ENCODE measurements around the gene FBRS. TPM values are rescaled to one million over a fixed set of nuclear protein-coding genes. Genes with fewer than 3 reads are reported as not detected.
"Not testable (repeated sequence)": the region's sequence is repeated elsewhere in the genome, so short reads cannot be mapped to it uniquely, and the experiment has no call there.

FBRS gene
- polyA plus RNA-seq (ENCODE audit: insufficient read length), result 57.7 TPM
- long read RNA-seq, donor 1, transcript FBRS-206 (2 exons, 2,782 nt), result major isoform, 8 of 85 reads
- long read RNA-seq, donor 1, partial matches to known transcripts, result 71 of 85 reads
- long read RNA-seq, donor 1, other reads (novel, unspliced or antisense), result 0 of 85 reads
- long read RNA-seq, donor 2, partial matches to known transcripts, result 0 of 7 reads
- long read RNA-seq, donor 2, other reads (novel, unspliced or antisense), result 0 of 7 reads
- long read RNA-seq, donor 3, partial matches to known transcripts, result 0 of 3 reads
- long read RNA-seq, donor 3, other reads (novel, unspliced or antisense), result 0 of 3 reads
- long read RNA-seq, donor 4, result 0 reads
- long read RNA-seq, donor 5, full-length matches to known transcripts, result 5 of 5 reads
- long read RNA-seq, donor 5, partial matches to known transcripts, result 0 of 5 reads
- long read RNA-seq, donor 5, other reads (novel, unspliced or antisense), result 0 of 5 reads
- long read RNA-seq, donor 6, transcript FBRS-206 (2 exons, 2,782 nt), result major isoform, 6 of 38 reads
- long read RNA-seq, donor 6, partial matches to known transcripts, result 29 of 38 reads
- long read RNA-seq, donor 6, other reads (novel, unspliced or antisense), result 0 of 38 reads
- long read RNA-seq, donor 7, partial matches to known transcripts, result 9 of 18 reads
- long read RNA-seq, donor 7, other reads (novel, unspliced or antisense), result 0 of 18 reads
- long read RNA-seq, donor 8, result 0 reads

- DNase-seq, result peak; percentile 100
Observed at GRCh38 chr16:30657866-30658730, at the start of gene FBRS. TSS of gene FBRS (plus strand) at chr16:30658431. CDS start at chr16:30659519, 1,088 bp downstream.

GRCh38 chr16:30609002-30609925 lies 49.0 kb upstream of the FBRS start:
- DNase-seq, result no peak

- peak; percentile 99 for DNase-seq
Observed at GRCh38 chr16:30609926-30610839, 48.0 kb upstream of the FBRS start, which contains the start of gene ZNF689. TSS of gene ZNF689 (minus strand) at chr16:30610389. CDS start at chr16:30610041, 348 bp downstream.

- DNase-seq, result no peak
Observed at GRCh38 chr16:30615358-30616091, 42.7 kb upstream of the FBRS start.

DNA sequence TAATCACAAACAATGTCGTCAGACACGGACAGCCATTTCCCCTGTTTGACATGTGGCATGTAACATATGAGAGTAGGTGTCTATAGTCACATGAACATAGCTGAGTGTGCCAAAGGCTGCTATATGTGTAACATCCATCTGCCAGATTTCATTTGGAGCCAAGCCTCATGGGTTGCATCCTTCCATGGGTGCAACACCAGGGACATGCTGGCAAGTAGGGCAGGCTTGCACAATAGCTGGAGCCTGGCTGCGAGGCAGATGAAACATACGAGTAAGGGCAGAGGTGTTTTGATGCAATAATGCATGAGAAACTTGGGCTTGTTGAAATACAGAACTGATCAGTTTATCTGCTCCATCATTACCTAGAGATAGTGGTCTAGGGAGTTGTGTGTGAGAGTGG lies 39.0 kb upstream of the FBRS start:
- no peak for DNase-seq

DNA sequence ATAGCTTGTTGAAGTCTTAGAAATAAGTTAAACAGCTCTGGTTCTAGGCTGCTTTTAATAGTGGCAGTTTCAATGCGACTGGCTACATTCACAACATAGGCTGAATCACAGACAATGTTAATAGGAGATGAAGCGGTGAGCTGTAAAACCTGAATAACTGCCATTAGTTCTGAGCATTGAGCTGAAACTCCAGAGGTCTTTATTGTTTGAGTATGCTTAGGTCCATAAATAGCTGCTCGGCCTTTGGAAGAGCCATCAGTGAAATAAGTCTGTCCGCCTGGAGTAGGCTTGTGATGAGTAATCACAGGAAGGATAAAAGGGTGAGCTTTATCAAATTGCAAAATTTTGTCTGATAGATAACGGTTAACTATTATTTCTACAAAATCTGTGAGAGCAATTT lies 38.6 kb upstream of the FBRS start:
- DNase-seq, result no peak

DNA sequence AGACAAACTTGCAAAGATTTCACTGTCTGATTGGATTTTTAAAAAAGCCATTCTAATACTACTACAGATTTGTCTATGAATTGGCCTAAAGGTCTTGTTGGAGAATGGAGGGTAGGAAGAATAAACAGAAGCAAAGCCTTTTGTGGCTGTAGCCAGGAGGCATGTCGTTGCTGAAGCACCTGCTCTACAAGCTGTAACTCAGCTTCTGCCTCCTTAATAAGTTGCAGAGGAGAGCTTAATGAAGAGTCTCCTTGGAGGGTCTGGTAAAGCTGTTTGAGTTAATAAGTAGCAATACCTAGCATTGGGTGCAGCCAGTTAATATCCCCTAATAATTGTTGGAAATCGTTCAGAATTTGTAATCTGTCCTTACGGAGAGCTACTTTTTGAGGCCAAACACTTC lies 38.1 kb upstream of the FBRS start:
- DNase-seq, result no peak

GRCh38 chr16:30621765-30622164 lies 36.5 kb upstream of the FBRS start:
- no peak for DNase-seq

DNA sequence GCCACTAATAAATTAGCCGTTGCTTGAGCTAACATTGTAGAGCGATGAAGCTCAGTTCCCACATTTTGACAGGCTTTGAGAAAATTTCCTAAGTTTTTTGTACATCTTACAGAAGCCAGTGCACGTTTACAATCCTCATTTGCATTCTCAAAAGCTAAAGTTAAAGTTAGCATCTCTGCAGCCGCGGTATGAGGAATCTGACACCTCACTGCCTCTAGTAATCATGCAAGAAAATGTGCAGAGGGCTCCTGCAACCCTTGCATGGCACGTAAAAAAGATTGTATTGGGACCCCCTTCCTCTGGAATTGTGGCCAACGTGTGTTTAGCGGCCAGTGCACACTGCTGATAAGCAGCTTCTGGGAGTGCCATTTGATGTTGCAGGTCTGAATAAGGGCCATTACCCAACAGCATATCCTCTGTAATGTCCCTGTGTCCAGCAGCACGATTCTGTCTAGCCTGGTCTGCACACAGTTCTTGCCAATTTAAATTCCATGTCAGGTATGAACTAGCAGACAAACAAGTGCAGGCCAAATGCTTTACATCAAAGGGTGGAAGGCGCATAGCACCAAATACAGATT lies 35.7 kb upstream of the FBRS start:
- no peak for DNase-seq

DNA sequence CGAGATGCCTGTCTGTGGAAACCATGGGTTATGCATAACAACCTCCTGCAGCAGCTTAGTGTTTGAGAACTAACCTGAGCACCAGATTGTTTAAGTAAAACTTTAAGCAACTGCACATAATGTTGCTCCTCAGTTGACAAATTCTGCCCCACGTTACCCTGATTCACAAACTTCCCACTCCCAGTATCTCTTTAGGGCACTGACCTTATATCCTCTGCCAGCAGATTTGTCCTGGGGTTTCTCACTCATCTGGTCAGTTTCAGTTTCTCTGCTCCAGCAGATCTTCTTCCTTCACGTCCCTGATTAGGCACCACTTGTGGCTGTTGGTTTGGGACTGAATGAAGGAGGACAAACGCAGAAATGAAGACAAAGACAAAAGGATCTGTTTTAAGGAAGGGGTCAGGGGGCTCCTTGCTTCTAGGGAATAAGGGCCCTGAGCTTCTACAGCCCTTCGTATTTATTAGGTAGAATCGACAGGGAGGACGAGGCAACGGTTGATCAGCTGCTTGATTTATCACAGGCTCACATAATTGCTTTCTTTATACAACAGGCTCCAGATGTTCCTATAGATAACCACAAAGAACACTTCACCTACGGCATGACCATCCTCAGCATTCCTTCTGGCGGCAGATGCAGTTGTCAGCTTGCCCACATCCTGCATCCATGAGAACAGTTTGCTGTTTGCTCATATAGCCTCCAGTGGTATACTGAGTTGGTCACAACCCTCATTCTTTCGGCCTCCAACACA lies 34.5 kb upstream of the FBRS start:
- DNase-seq, result no peak

- no peak for DNase-seq
Observed at GRCh38 chr16:30626236-30626635, 32.0 kb upstream of the FBRS start.

- DNase-seq, result peak; percentile 92
Observed at GRCh38 chr16:30628628-30629540, 29.3 kb upstream of the FBRS start.

GRCh38 chr16:30632454-30632853 lies 25.8 kb upstream of the FBRS start:
- not testable (repeated sequence) for DNase-seq

- no peak for DNase-seq
Observed at GRCh38 chr16:30633526-30633925, 24.7 kb upstream of the FBRS start.

GRCh38 chr16:30636599-30636998 lies 21.6 kb upstream of the FBRS start:
- no peak for DNase-seq

DNA sequence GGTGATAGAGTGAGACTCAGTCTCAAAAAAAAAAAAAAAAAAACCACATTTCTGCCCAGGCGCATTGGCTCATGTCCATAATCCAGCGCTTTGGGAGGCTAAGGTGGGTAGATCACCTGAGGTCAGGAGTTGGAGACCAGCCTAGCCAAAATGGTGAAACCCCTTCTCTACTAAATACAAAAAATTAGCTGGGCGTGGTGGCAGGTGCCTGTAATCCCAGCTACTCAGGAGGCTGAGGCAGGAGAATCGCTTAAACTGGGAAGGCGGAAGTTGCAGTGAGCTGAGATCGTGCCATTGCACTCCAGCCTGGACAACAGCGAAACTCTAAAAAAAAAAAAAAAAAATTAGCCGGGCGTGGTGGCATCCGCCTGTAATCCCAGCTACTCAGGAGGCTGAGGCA lies 21.1 kb upstream of the FBRS start:
- DNase-seq, result not testable (repeated sequence)

GRCh38 chr16:30637944-30638343 lies 20.3 kb upstream of the FBRS start:
- no peak for DNase-seq
